GM21529 (cell line): ENCODE results near the gene LRP3.
"Not testable (repeated sequence)": the region's sequence is repeated elsewhere in the genome, so short reads cannot be mapped to it uniquely, and the experiment has no call there.

ENCODE experiments used
- ATAC-seq: cut with Tn5 transposase; IDR thresholded peaks from one replicate; pipeline ENCODE4 v1.9.1; 2021; ENCODE audit not compliant: unreplicated experiment

LRP3 gene

GRCh38 chr19:33215438-33216197 lies 21.5 kb downstream of the LRP3 start:
- ATAC-seq = no peak

- ATAC-seq = no peak
Observed at GRCh38 chr19:33216198-33216830, 22.2 kb downstream of the LRP3 start.

- ATAC-seq = no peak
Observed at GRCh38 chr19:33217881-33218280, 23.8 kb downstream of the LRP3 start.

GRCh38 chr19:33219261-33219815 lies 25.2 kb downstream of the LRP3 start:
- ATAC-seq = no peak

- no peak for ATAC-seq
Observed at GRCh38 chr19:33220115-33220514, 26.0 kb downstream of the LRP3 start.

GRCh38 chr19:33220735-33221134 lies 26.6 kb downstream of the LRP3 start:
- ATAC-seq = no peak

- ATAC-seq = no peak
Observed at GRCh38 chr19:33221638-33222037, 27.5 kb downstream of the LRP3 start.

GRCh38 chr19:33222255-33222654 lies 28.1 kb downstream of the LRP3 start:
- ATAC-seq = not testable (repeated sequence)

- ATAC-seq = no peak
Observed at GRCh38 chr19:33224694-33225457, 30.7 kb downstream of the LRP3 start.

GRCh38 chr19:33225458-33225926 lies 31.4 kb downstream of the LRP3 start, which contains the start of gene SLC7A10:
TSS of gene SLC7A10 (minus strand) at chr19:33225850. CDS start at chr19:33225703, 147 bp downstream.
- no peak for ATAC-seq

- ATAC-seq = no peak
Observed at GRCh38 chr19:33226550-33227241, 32.6 kb downstream of the LRP3 start.

- ATAC-seq = no peak
Observed at GRCh38 chr19:33227242-33227650, 33.1 kb downstream of the LRP3 start.

- no peak for ATAC-seq
Observed at GRCh38 chr19:33227870-33228599, 33.9 kb downstream of the LRP3 start.

GRCh38 chr19:33229962-33230361 lies 35.8 kb downstream of the LRP3 start:
- no peak for ATAC-seq

GRCh38 chr19:33231511-33231910 lies 37.4 kb downstream of the LRP3 start:
- ATAC-seq = no peak

GRCh38 chr19:33232656-33233055 lies 38.5 kb downstream of the LRP3 start:
- ATAC-seq = no peak

- no peak for ATAC-seq
Observed at GRCh38 chr19:33233056-33233873, 39.1 kb downstream of the LRP3 start.

GRCh38 chr19:33234092-33234491 lies 40.0 kb downstream of the LRP3 start:
- no peak for ATAC-seq

- no peak for ATAC-seq
Observed at GRCh38 chr19:33234736-33235135, 40.6 kb downstream of the LRP3 start.
